HL-60 (cell line): ENCODE results near the gene TRIM62.

Experiments used
- DNase-seq, 2 experiments: peaks; one replicate each; pipeline ENCODE4 v3.0.0-alpha.2; 2010 to 2020; ENCODE audit warnings: low read depth in 1 of 2, low spot score in 1 of 2
- H3K27ac ChIP-seq: fragments of 250-450 bp; sonication (Bioruptor Pico); replicated peaks from 2 replicates; pipeline ENCODE4 v1.5.1; 2020; ENCODE audit warnings: mild to moderate bottlenecking, moderate library complexity
- H3K27me3 ChIP-seq: fragments of 250-450 bp; sonication (Bioruptor Pico); 2 replicates; pipeline ENCODE4 v1.5.1; 2021; ENCODE audit warnings: mild to moderate bottlenecking, moderate library complexity; ENCODE audit not compliant: insufficient read depth, poor library complexity, severe bottlenecking
- H3K4me3 ChIP-seq: replicated peaks from 2 replicates; pipeline ENCODE4 v1.5.1; 2011; ENCODE audit warnings: mild to moderate bottlenecking, control low read depth, low read length; ENCODE audit not compliant: insufficient read depth
- GABPA ChIP-seq: IDR thresholded peaks from 2 replicates; pipeline ENCODE4 v1.6.1; 2012; ENCODE audit warnings: low read depth
- POLR2AphosphoS5 ChIP-seq: IDR thresholded peaks from 2 replicates; pipeline ENCODE4 v1.6.1; 2012; ENCODE audit warnings: low read depth
- SPI1 ChIP-seq: IDR thresholded peaks from 2 replicates; pipeline ENCODE4 v1.6.1; 2012; ENCODE audit warnings: low read depth, mild to moderate bottlenecking, borderline replicate concordance
- TF ChIP-seq, protein P1 (sequence below): IDR thresholded peaks from 2 replicates; pipeline ENCODE4 v1.6.1; 2012; ENCODE audit warnings: low read depth; ENCODE audit not compliant: insufficient replicate concordance
- TF ChIP-seq, protein P2 (sequence below): IDR thresholded peaks from one replicate; pipeline ENCODE4 v1.5.1; 2011; ENCODE audit warnings: low read length, control low read depth, inconsistent platforms; ENCODE audit not compliant: insufficient read depth

Gene TRIM62

GRCh38 chr1:33147997-33148314 lies 33.9 kb downstream of the TRIM62 start:
- Histone ChIP-seq H3K27me3 (no peaks in the 10 kb centered on the region), H3K27ac (no peak overlapping the region), H3K4me3 (no peak overlapping the region)
- TF ChIP-seq, protein P1, sequence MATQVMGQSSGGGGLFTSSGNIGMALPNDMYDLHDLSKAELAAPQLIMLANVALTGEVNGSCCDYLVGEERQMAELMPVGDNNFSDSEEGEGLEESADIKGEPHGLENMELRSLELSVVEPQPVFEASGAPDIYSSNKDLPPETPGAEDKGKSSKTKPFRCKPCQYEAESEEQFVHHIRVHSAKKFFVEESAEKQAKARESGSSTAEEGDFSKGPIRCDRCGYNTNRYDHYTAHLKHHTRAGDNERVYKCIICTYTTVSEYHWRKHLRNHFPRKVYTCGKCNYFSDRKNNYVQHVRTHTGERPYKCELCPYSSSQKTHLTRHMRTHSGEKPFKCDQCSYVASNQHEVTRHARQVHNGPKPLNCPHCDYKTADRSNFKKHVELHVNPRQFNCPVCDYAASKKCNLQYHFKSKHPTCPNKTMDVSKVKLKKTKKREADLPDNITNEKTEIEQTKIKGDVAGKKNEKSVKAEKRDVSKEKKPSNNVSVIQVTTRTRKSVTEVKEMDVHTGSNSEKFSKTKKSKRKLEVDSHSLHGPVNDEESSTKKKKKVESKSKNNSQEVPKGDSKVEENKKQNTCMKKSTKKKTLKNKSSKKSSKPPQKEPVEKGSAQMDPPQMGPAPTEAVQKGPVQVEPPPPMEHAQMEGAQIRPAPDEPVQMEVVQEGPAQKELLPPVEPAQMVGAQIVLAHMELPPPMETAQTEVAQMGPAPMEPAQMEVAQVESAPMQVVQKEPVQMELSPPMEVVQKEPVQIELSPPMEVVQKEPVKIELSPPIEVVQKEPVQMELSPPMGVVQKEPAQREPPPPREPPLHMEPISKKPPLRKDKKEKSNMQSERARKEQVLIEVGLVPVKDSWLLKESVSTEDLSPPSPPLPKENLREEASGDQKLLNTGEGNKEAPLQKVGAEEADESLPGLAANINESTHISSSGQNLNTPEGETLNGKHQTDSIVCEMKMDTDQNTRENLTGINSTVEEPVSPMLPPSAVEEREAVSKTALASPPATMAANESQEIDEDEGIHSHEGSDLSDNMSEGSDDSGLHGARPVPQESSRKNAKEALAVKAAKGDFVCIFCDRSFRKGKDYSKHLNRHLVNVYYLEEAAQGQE: no peak
- TF ChIP-seq POLR2AphosphoS5 (no peak), GABPA (no peak), SPI1 (no peak)
- TF ChIP-seq, protein P2, sequence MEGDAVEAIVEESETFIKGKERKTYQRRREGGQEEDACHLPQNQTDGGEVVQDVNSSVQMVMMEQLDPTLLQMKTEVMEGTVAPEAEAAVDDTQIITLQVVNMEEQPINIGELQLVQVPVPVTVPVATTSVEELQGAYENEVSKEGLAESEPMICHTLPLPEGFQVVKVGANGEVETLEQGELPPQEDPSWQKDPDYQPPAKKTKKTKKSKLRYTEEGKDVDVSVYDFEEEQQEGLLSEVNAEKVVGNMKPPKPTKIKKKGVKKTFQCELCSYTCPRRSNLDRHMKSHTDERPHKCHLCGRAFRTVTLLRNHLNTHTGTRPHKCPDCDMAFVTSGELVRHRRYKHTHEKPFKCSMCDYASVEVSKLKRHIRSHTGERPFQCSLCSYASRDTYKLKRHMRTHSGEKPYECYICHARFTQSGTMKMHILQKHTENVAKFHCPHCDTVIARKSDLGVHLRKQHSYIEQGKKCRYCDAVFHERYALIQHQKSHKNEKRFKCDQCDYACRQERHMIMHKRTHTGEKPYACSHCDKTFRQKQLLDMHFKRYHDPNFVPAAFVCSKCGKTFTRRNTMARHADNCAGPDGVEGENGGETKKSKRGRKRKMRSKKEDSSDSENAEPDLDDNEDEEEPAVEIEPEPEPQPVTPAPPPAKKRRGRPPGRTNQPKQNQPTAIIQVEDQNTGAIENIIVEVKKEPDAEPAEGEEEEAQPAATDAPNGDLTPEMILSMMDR: no peak
- no peak for DNase-seq

DNA sequence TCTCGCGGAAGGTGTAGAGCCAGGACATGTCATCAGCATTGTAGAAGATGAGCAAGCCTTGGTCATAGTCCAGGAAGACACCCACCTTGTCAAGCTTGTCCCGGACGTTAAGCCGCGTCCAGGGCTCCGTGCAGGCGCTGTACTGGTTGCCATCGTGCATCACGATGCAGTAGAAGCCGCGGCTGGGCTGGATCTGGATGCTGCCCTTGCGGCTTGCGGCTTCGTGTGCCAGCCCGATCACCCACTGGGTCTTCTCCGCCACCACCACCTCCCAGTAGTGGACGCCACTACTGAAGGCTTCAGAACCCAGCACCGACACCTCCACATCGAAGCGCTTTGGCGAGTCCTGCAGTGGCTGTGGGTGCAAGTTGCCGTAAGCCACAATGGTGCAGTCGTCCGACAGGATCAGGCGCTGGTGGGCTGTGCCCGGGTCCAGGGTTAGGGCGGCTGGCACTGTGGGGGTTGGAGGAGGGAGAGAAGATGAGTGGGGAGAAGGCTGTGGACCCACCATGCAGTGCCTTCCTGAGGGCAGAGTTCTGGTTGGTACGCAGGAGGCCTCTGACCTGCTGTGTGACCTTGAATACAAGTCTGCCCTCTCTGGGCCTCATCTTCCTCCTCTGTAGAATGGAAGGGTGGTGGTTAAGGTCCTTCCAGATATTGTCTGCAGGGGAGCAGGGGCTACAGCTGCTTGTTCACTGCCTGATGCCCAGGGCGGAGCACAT lies 34.4 kb downstream of the TRIM62 start:
- Histone ChIP-seq H3K27ac (no peak overlapping the region), H3K27me3 (no peaks in the 10 kb centered on the region), H3K4me3 (no peak overlapping the region)
- TF ChIP-seq SPI1: no peak
- TF ChIP-seq, protein P2: no peak
- TF ChIP-seq, protein P1: no peak
- no peak for TF ChIP-seq GABPA
- TF ChIP-seq POLR2AphosphoS5: no peak
- no peak for DNase-seq

GRCh38 chr1:33146003-33146402 lies 35.8 kb downstream of the TRIM62 start:
- TF ChIP-seq, protein P2: no peak
- no peak overlapping the region for H3K4me3 ChIP-seq
- H3K27me3 ChIP-seq: no peaks in the 10 kb centered on the region
- H3K27ac ChIP-seq: no peak overlapping the region
- no peak for DNase-seq

DNA sequence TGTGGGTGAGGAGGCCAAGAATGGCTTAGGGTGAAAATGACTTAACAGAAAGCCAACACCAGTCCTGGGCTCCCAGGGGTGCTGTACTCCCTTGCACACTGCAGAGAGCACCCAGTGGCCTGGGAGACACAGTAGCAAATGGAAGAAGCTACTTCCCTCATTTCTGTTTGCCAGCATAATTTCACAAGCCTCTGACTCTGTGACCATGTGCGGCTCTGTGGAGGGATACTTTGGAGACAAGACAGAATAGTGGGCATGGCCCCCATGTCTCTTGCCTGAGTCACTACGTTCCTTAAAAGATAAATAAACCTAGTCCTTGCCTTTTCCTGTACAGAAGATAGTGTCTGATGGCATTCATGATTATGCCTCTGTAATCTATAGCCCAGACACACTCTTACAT lies 38.1 kb downstream of the TRIM62 start:
- TF ChIP-seq GABPA (no peak), POLR2AphosphoS5 (no peak), SPI1 (no peak)
- TF ChIP-seq, protein P2: no peak
- TF ChIP-seq, protein P1: no peak
- peak in 1 of 2 experiments; percentile 41 for DNase-seq
- H3K4me3 ChIP-seq: no peak overlapping the region
- H3K27me3 ChIP-seq: no peaks in the 10 kb centered on the region
- H3K27ac ChIP-seq: no peak overlapping the region
